PFSK-1 (cell line): ENCODE data around the gene SPOCK3.

ENCODE experiments used
- FOXP2 ChIP-seq: optimal IDR thresholded peaks from 2 replicates; pipeline ENCODE3; 2011; ENCODE audit warnings: borderline replicate concordance, control low read depth, inconsistent platforms; ENCODE audit not compliant: insufficient read depth; ENCODE audit errors: extremely low read length, extremely low read depth
- POLR2AphosphoS5 ChIP-seq: IDR thresholded peaks from 2 replicates; pipeline ENCODE4 v1.6.1; 2012; ENCODE audit warnings: low read depth, mild to moderate bottlenecking, control low read depth, low read length, moderate library complexity
- SIN3A ChIP-seq: IDR thresholded peaks from 2 replicates; pipeline ENCODE4 v1.6.1; 2012; ENCODE audit warnings: mild to moderate bottlenecking, low read length, moderate library complexity, borderline replicate concordance; ENCODE audit not compliant: insufficient read depth
- TAF1 ChIP-seq: IDR thresholded peaks from 2 replicates; pipeline ENCODE4 v1.6.1; 2012; ENCODE audit warnings: low read length, control low read depth, borderline replicate concordance; ENCODE audit not compliant: insufficient read depth
- TF ChIP-seq, protein P1 (sequence below), 2 experiments: IDR thresholded peaks; 2 replicates each; pipeline versions ENCODE4 v1.6.1 to v1.8.0; 2011 to 2012; ENCODE audit warnings: low read depth in 2 of 2, low read length in 2 of 2, control low read depth in 1 of 2, inconsistent platforms in 1 of 2, mild to moderate bottlenecking in 1 of 2, moderate library complexity in 1 of 2; ENCODE audit not compliant: insufficient read depth in 1 of 2

The SPOCK3 gene

DNA sequence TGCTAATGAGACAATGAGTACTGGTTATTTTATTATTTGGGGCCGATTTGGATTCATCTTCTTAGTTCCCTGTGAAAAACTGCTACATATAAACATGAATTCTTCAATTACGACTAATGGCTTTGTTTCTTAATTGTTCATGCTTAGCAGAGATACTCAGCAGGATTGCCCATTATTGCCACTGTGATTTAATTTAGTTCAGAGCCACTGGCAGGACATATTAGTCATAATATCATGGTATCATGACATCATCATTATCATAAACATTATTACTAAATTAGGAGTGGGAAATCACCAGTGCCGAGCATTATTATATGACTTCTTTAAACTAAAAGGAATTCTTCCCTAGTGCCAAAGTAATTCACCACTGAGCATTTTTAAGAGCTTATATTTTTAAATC is 201.4 kb downstream of the SPOCK3 start:
- TF ChIP-seq SIN3A (no peak), FOXP2 (no peak), TAF1 (no peak), POLR2AphosphoS5 (no peak)
- TF ChIP-seq, protein P1, sequence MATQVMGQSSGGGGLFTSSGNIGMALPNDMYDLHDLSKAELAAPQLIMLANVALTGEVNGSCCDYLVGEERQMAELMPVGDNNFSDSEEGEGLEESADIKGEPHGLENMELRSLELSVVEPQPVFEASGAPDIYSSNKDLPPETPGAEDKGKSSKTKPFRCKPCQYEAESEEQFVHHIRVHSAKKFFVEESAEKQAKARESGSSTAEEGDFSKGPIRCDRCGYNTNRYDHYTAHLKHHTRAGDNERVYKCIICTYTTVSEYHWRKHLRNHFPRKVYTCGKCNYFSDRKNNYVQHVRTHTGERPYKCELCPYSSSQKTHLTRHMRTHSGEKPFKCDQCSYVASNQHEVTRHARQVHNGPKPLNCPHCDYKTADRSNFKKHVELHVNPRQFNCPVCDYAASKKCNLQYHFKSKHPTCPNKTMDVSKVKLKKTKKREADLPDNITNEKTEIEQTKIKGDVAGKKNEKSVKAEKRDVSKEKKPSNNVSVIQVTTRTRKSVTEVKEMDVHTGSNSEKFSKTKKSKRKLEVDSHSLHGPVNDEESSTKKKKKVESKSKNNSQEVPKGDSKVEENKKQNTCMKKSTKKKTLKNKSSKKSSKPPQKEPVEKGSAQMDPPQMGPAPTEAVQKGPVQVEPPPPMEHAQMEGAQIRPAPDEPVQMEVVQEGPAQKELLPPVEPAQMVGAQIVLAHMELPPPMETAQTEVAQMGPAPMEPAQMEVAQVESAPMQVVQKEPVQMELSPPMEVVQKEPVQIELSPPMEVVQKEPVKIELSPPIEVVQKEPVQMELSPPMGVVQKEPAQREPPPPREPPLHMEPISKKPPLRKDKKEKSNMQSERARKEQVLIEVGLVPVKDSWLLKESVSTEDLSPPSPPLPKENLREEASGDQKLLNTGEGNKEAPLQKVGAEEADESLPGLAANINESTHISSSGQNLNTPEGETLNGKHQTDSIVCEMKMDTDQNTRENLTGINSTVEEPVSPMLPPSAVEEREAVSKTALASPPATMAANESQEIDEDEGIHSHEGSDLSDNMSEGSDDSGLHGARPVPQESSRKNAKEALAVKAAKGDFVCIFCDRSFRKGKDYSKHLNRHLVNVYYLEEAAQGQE (IDR thresholded peaks at IDR 0.05; ENCODE audit: insufficient read depth in 1 of 2, low read depth in 2 of 2, low read length in 2 of 2) = no peak

GRCh38 chr4:167031534-167032156 is 202.6 kb downstream of the SPOCK3 start:
- TF ChIP-seq FOXP2 = no peak
- TF ChIP-seq, protein P1 (IDR thresholded peaks at IDR 0.05; ENCODE audit: insufficient read depth in 1 of 2, low read depth in 2 of 2, low read length in 2 of 2) = no peak
- no peak for TF ChIP-seq SIN3A
- TF ChIP-seq TAF1 = no peak
- no peak for TF ChIP-seq POLR2AphosphoS5

- no peak for TF ChIP-seq SIN3A
- TF ChIP-seq FOXP2 = no peak
- TF ChIP-seq, protein P1 (IDR thresholded peaks at IDR 0.05; ENCODE audit: insufficient read depth in 1 of 2, low read depth in 2 of 2, low read length in 2 of 2) = no peak
- TF ChIP-seq POLR2AphosphoS5 = no peak
- no peak for TF ChIP-seq TAF1
Observed at GRCh38 chr4:167028976-167029375, 205.3 kb downstream of the SPOCK3 start.

GRCh38 chr4:167025670-167026069 is 208.6 kb downstream of the SPOCK3 start:
- no peak for TF ChIP-seq FOXP2
- no peak for TF ChIP-seq POLR2AphosphoS5
- no peak for TF ChIP-seq TAF1
- TF ChIP-seq SIN3A = no peak
- TF ChIP-seq, protein P1 (IDR thresholded peaks at IDR 0.05; ENCODE audit: insufficient read depth in 1 of 2, low read depth in 2 of 2, low read length in 2 of 2) = no peak
